ENCODE measurements around the gene SEPHS1.
"Not testable (repeated sequence)": the region's sequence is repeated elsewhere in the genome, so short reads cannot be mapped to it uniquely, and the experiment has no call there.

DNA sequence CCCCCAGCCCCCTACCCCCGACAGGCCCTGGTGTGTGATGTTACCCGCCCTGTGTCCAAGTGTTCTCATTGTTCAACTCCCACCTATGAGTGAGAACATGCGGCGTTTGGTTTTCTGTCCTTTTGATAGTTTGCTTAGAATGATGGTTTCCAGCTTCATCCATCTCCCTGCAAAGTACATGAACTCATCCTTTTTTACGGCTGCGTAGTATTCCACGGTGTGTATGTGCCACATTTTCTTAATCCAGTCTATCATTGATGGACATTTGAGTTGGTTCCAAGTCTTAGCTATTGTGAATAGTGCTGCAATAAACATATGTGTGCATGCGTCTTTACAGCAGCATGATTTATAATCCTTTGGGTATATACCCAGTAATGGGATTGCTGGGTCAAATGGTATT, 17.1 kb downstream of the SEPHS1 start:
- TF ChIP-seq, protein P1, sequence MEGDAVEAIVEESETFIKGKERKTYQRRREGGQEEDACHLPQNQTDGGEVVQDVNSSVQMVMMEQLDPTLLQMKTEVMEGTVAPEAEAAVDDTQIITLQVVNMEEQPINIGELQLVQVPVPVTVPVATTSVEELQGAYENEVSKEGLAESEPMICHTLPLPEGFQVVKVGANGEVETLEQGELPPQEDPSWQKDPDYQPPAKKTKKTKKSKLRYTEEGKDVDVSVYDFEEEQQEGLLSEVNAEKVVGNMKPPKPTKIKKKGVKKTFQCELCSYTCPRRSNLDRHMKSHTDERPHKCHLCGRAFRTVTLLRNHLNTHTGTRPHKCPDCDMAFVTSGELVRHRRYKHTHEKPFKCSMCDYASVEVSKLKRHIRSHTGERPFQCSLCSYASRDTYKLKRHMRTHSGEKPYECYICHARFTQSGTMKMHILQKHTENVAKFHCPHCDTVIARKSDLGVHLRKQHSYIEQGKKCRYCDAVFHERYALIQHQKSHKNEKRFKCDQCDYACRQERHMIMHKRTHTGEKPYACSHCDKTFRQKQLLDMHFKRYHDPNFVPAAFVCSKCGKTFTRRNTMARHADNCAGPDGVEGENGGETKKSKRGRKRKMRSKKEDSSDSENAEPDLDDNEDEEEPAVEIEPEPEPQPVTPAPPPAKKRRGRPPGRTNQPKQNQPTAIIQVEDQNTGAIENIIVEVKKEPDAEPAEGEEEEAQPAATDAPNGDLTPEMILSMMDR (conservative IDR thresholded peaks at IDR 0.05) = not testable (repeated sequence)
- not testable (repeated sequence) for TF ChIP-seq EZH2 (IDR thresholded peaks at IDR 0.05; ENCODE audit: low read depth)
